Gastrocnemius medialis (tissue), 4 donors: Measurements from ENCODE around the gene REG3G. TPM values are rescaled to one million over a fixed set of nuclear protein-coding genes. Genes with fewer than 3 reads are reported as not detected.

ENCODE experiments used
- ATAC-seq, 2 donors: fragments of 150-250 bp; one replicate each; pipeline ENCODE4 v1.9.1; 2016
- DNase-seq, 2 donors: peaks; one replicate each; pipeline ENCODE4 v3.0.0-alpha.2; 2019
- H3K27ac ChIP-seq, 4 donors: fragments of 200-600 bp; sonication (generic); 1 replicate in 1 of 4; 2 replicates in 3 of 4; pipeline ENCODE4 v1.5.1; 2016 to 2018; ENCODE audit warnings: mild to moderate bottlenecking in 2 of 4, moderate library complexity in 1 of 4
- H3K27me3 ChIP-seq, 3 donors: fragments of 200-600 bp; sonication (generic) in 2 of 3; 1 replicate in 1 of 3; 2 replicates in 2 of 3; pipeline versions ENCODE4 v1.5.1 to v1.6.0; 2016 to 2019; ENCODE audit warnings: mild to moderate bottlenecking in 1 of 3, moderate library complexity in 1 of 3
- H3K36me3 ChIP-seq, 2 donors: fragments of 200-600 bp; sonication (generic) in 1 of 2; one replicate each; pipeline ENCODE4 v1.5.1; 2017 to 2018
- H3K4me1 ChIP-seq, 2 donors: fragments of 200-600 bp; sonication (generic) in 1 of 2; one replicate each; pipeline ENCODE4 v1.5.1; 2016 to 2017; ENCODE audit warnings: mild to moderate bottlenecking in 2 of 2
- H3K4me3 ChIP-seq, 4 donors: fragments of 200-600 bp; sonication (generic) in 3 of 4; 1 replicate in 1 of 4; 2 replicates in 3 of 4; pipeline ENCODE4 v1.5.1; 2016 to 2019; ENCODE audit warnings: mild to moderate bottlenecking in 2 of 4
- H3K9me3 ChIP-seq, 3 donors: fragments of 200-600 bp; sonication (generic) in 2 of 3; 1 replicate in 1 of 3; 2 replicates in 2 of 3; pipeline ENCODE4 v1.5.1; 2016 to 2019
- POLR2A ChIP-seq, 2 donors: fragments of 450-650 bp; IDR thresholded peaks; one replicate each; pipeline ENCODE4 v1.6.1; 2017; ENCODE audit warnings: antibody characterized with exemption in 2 of 2, mild to moderate bottlenecking in 2 of 2, moderate library complexity in 2 of 2
- in situ Hi-C, 4 donors: fragments of 200-750 bp; cut with MboI; loops; one replicate each; pipeline versions ENCODE4 v1.15.0 to v1.8.0; 2017; ENCODE audit warnings: low sequenced_read_pairs in 4 of 4
- intact Hi-C: fragments of 100-400 bp; cut with DNase I; formaldehyde crosslinking; loops from one replicate; pipeline ENCODE4 v1.15.1; 2023; ENCODE audit warnings: low total_unique reads
- total RNA-seq, 4 donors: library from RNA; depleted of rRNA; stranded (reverse); fragments of >200 nt; gene quantifications; one replicate each; pipeline versions ENCODE4 v1.1.0 to v1.2.3, GENCODE V29; 2016
- TF ChIP-seq, protein P1 (sequence below), 5 experiments: fragments of 450-650 bp in 3 of 5; fragments of 200-600 bp in 2 of 5; sonication (generic) in 2 of 5; IDR thresholded peaks in 4 of 5; conservative IDR thresholded peaks in 1 of 5; 1 replicate in 4 of 5; 2 replicates in 1 of 5; pipeline ENCODE4 v1.5.1; 2016 to 2019; ENCODE audit warnings: antibody characterized with exemption in 5 of 5, mild to moderate bottlenecking in 3 of 5, moderate library complexity in 3 of 5

The REG3G gene
- total RNA-seq, 4 donors from 2014 or later = not detected

- ATAC-seq = no peak
- intact Hi-C loops = no loop called here
- H3K9me3 ChIP-seq = no peaks in the 10 kb centered on the region
Measured at GRCh38 chr2:79005216-79005615, 20.3 kb upstream of the REG3G start.

GRCh38 chr2:79009388-79009787 lies 16.1 kb upstream of the REG3G start:
- TF ChIP-seq, protein P1, sequence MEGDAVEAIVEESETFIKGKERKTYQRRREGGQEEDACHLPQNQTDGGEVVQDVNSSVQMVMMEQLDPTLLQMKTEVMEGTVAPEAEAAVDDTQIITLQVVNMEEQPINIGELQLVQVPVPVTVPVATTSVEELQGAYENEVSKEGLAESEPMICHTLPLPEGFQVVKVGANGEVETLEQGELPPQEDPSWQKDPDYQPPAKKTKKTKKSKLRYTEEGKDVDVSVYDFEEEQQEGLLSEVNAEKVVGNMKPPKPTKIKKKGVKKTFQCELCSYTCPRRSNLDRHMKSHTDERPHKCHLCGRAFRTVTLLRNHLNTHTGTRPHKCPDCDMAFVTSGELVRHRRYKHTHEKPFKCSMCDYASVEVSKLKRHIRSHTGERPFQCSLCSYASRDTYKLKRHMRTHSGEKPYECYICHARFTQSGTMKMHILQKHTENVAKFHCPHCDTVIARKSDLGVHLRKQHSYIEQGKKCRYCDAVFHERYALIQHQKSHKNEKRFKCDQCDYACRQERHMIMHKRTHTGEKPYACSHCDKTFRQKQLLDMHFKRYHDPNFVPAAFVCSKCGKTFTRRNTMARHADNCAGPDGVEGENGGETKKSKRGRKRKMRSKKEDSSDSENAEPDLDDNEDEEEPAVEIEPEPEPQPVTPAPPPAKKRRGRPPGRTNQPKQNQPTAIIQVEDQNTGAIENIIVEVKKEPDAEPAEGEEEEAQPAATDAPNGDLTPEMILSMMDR (IDR thresholded peaks at IDR 0.05 in 4 of 5, conservative IDR thresholded peaks at IDR 0.05 in 1 of 5) = no peak
- TF ChIP-seq POLR2A (IDR thresholded peaks at IDR 0.05) = no peak
- Histone ChIP-seq H3K36me3 (no peaks in the 10 kb centered on the region), H3K4me1 (no peaks in the 10 kb centered on the region), H3K4me3 (no peak overlapping the region), H3K27me3 (no peaks in the 10 kb centered on the region), H3K27ac (no peak overlapping the region), H3K9me3 (no peaks in the 10 kb centered on the region)
- no peak for ATAC-seq
- in situ Hi-C loops = no loop called here
- intact Hi-C loops = no loop called here
- DNase-seq = no peak

More at GRCh38 chr2:79005216-79005615, 20.3 kb upstream of the REG3G start:
- no peak overlapping the region for H3K27ac ChIP-seq
- no peak overlapping the region for H3K4me3 ChIP-seq
- H3K36me3 ChIP-seq = no peaks in the 10 kb centered on the region
- no peaks in the 10 kb centered on the region for H3K4me1 ChIP-seq
- DNase-seq = no peak
- H3K27me3 ChIP-seq = no peaks in the 10 kb centered on the region
- in situ Hi-C loops = no loop called here
- TF ChIP-seq, protein P1 (IDR thresholded peaks at IDR 0.05 in 4 of 5, conservative IDR thresholded peaks at IDR 0.05 in 1 of 5) = no peak
- TF ChIP-seq POLR2A (IDR thresholded peaks at IDR 0.05) = no peak

DNA sequence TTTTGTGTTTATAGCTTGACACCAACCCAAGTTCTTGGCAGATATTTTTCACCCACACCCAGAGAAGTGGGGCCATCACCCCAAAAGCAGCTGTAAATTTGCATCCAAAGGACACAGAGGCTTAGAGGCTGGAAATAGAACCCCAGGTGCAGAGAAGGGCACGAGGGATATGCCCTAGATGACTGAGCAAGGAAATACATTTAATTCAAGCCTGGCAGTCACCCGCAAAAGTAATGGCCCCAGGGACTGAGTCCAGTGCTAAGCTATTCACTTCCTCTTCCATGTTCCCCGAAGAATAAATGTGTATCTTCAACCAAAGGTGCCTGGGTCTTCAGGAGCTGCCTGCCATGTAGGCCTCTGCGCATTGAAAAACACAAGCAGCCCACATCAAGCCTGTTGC lies 14.0 kb upstream of the REG3G start:
- intact Hi-C loops (no loop called here), in situ Hi-C loops (no loop called here)
- DNase-seq (no peak), ATAC-seq (no peak)
- TF ChIP-seq, protein P1 (IDR thresholded peaks at IDR 0.05 in 4 of 5, conservative IDR thresholded peaks at IDR 0.05 in 1 of 5) = no peak
- Histone ChIP-seq H3K36me3 (no peaks in the 10 kb centered on the region), H3K27ac (no peak overlapping the region), H3K9me3 (no peaks in the 10 kb centered on the region), H3K27me3 (no peaks in the 10 kb centered on the region), H3K4me3 (no peak overlapping the region), H3K4me1 (no peaks in the 10 kb centered on the region)

- Histone ChIP-seq H3K36me3 (no peaks in the 10 kb centered on the region), H3K4me3 (no peak overlapping the region), H3K4me1 (no peaks in the 10 kb centered on the region), H3K27me3 (no peaks in the 10 kb centered on the region), H3K9me3 (no peaks in the 10 kb centered on the region), H3K27ac (no peak overlapping the region)
- DNase-seq (no peak), ATAC-seq (no peak)
- no peak for TF ChIP-seq POLR2A (IDR thresholded peaks at IDR 0.05)
- TF ChIP-seq, protein P1 (IDR thresholded peaks at IDR 0.05 in 4 of 5, conservative IDR thresholded peaks at IDR 0.05 in 1 of 5) = no peak
- intact Hi-C loops = no loop called here
- in situ Hi-C loops = no loop called here
Measured at GRCh38 chr2:79013629-79014028, 11.9 kb upstream of the REG3G start.

GRCh38 chr2:79016342-79016741 lies 9.2 kb upstream of the REG3G start:
- Histone ChIP-seq H3K27me3 (no peaks in the 10 kb centered on the region), H3K4me1 (no peaks in the 10 kb centered on the region), H3K4me3 (no peak overlapping the region), H3K27ac (no peak overlapping the region), H3K9me3 (no peaks in the 10 kb centered on the region), H3K36me3 (no peaks in the 10 kb centered on the region)
- DNase-seq = no peak
- intact Hi-C loops = no loop called here
- no peak for ATAC-seq
- in situ Hi-C loops = no loop called here
- no peak for TF ChIP-seq POLR2A (IDR thresholded peaks at IDR 0.05)
- TF ChIP-seq, protein P1 (IDR thresholded peaks at IDR 0.05 in 4 of 5, conservative IDR thresholded peaks at IDR 0.05 in 1 of 5) = no peak
